GM12878 (cell line): ENCODE measurements around the gene GPR152. TPM values are rescaled to one million over a fixed set of nuclear protein-coding genes. Genes with fewer than 3 reads are reported as not detected.
A peak's percentile ranks its signal among the peaks of the same experiment; 100 is the strongest.

ENCODE experiments used
- BRCA1 ChIP-seq: IDR thresholded peaks from 2 replicates; pipeline ENCODE4 v1.6.1; 2011; ENCODE audit warnings: low read depth, low read length, improper control_type of control experiment
- EGR1 ChIP-seq, 2 experiments: IDR thresholded peaks; 1 replicate in 1 of 2; 2 replicates in 1 of 2; pipeline ENCODE4 v1.6.1; 2011 to 2012; ENCODE audit warnings: low read depth in 2 of 2, low read length in 2 of 2, borderline replicate concordance in 1 of 2, mild to moderate bottlenecking in 1 of 2, moderate library complexity in 1 of 2
- ESRRA ChIP-seq: IDR thresholded peaks from 2 replicates; pipeline ENCODE4 v1.6.1; 2012; ENCODE audit warnings: mild to moderate bottlenecking, low read length, improper control_type of control experiment
- HDAC2 ChIP-seq: fragments of 200-600 bp; sonication (generic); IDR thresholded peaks from 2 replicates; pipeline ENCODE4 v1.6.1; 2017
- IKZF1 ChIP-seq: fragments of 450-650 bp; conservative IDR thresholded peaks from 2 replicates; pipeline ENCODE4 v1.6.1; 2017; ENCODE audit warnings: antibody characterized with exemption, mild to moderate bottlenecking
- JUNB ChIP-seq: IDR thresholded peaks from 2 replicates; pipeline ENCODE4 v1.6.1; 2016; ENCODE audit warnings: antibody characterized with exemption, mild to moderate bottlenecking
- KAT2A ChIP-seq: conservative IDR thresholded peaks from 2 replicates; pipeline ENCODE4 v1.6.1; 2011; ENCODE audit warnings: low read depth, low read length; ENCODE audit not compliant: control insufficient read depth
- KDM1A ChIP-seq: fragments of 200-600 bp; sonication (generic); IDR thresholded peaks from 2 replicates; pipeline ENCODE4 v1.6.1; 2016; ENCODE audit warnings: borderline replicate concordance
- MTA2 ChIP-seq: fragments of 450-650 bp; IDR thresholded peaks from 2 replicates; pipeline ENCODE4 v1.6.1; 2016; ENCODE audit warnings: low read depth, mild to moderate bottlenecking, moderate library complexity
- MTA3 ChIP-seq: IDR thresholded peaks from 2 replicates; pipeline ENCODE4 v1.6.1; 2012; ENCODE audit warnings: low read length, inconsistent platforms, borderline replicate concordance
- MYC ChIP-seq: IDR thresholded peaks from 2 replicates; pipeline ENCODE4 v1.6.1; 2011; ENCODE audit warnings: mild to moderate bottlenecking, low read length, moderate library complexity, inconsistent platforms; ENCODE audit not compliant: insufficient read depth, insufficient replicate concordance, insufficient read length, severe bottlenecking
- NR2C2 ChIP-seq: IDR thresholded peaks from 2 replicates; pipeline ENCODE4 v1.6.1; 2011; ENCODE audit warnings: borderline replicate concordance, low read depth; ENCODE audit not compliant: control insufficient read depth, insufficient read length
- NR2F1 ChIP-seq: fragments of 450-650 bp; conservative IDR thresholded peaks from 2 replicates; pipeline ENCODE4 v1.6.1; 2017; ENCODE audit warnings: mild to moderate bottlenecking
- PAX5 ChIP-seq: IDR thresholded peaks from 2 replicates; pipeline ENCODE4 v1.6.1; 2011; ENCODE audit warnings: low read depth, low read length, borderline replicate concordance
- PAX8 ChIP-seq: fragments of 450-650 bp; IDR thresholded peaks from 2 replicates; pipeline ENCODE4 v1.6.1; 2017; ENCODE audit warnings: mild to moderate bottlenecking, moderate library complexity
- POU2F2 ChIP-seq: IDR thresholded peaks from 3 replicates; pipeline ENCODE4 v1.6.1; 2011; ENCODE audit warnings: low read depth, mild to moderate bottlenecking, low read length, borderline replicate concordance
- RAD21 ChIP-seq: IDR thresholded peaks from 2 replicates; pipeline ENCODE4 v1.6.1; 2011; ENCODE audit warnings: mild to moderate bottlenecking, low read depth, low read length, moderate library complexity; ENCODE audit not compliant: insufficient read depth
- REST ChIP-seq: IDR thresholded peaks from 2 replicates; pipeline ENCODE4 v1.6.1; 2012; ENCODE audit warnings: mild to moderate bottlenecking, low read depth, low read length
- SKIL ChIP-seq: fragments of 450-650 bp; IDR thresholded peaks from 2 replicates; pipeline ENCODE4 v1.6.1; 2017; ENCODE audit warnings: mild to moderate bottlenecking, low read depth, inconsistent platforms; ENCODE audit not compliant: poor library complexity, severe bottlenecking
- SP1 ChIP-seq: IDR thresholded peaks from one replicate; pipeline ENCODE4 v1.6.1; 2011; ENCODE audit warnings: low read depth, low read length
- SREBF1 ChIP-seq: IDR thresholded peaks from 2 replicates; pipeline ENCODE4 v1.6.1; 2012; ENCODE audit warnings: mild to moderate bottlenecking, low read length
- TBL1XR1 ChIP-seq: IDR thresholded peaks from 2 replicates; pipeline ENCODE4 v1.6.1; 2012; ENCODE audit warnings: low read depth, low read length, improper control_type of control experiment
- USF1 ChIP-seq: IDR thresholded peaks from 2 replicates; pipeline ENCODE4 v1.6.1; 2011; ENCODE audit warnings: borderline replicate concordance, low read depth, mild to moderate bottlenecking, moderate library complexity, mixed read lengths, low read length; ENCODE audit not compliant: insufficient read depth; ENCODE audit errors: extremely low read length
- USF2 ChIP-seq: IDR thresholded peaks from 2 replicates; pipeline ENCODE4 v1.6.1; 2011; ENCODE audit warnings: low read depth, low read length, improper control_type of control experiment, borderline replicate concordance
- polyA plus RNA-seq, 11 experiments: library from polyadenylated mRNA; depleted of rRNA in 4 of 11; unstranded in 6 of 11; stranded (reverse) in 5 of 11; fragments of >200 nt; fragmentation: Nextera tagmentation in 4 of 11; fragmentation: Illumina TruSeq in 1 of 11; extraction: Ambion mirVana in 4 of 11; extraction: Trizol in 1 of 11; gene quantifications; 1 replicate in 1 of 11; 2 replicates in 10 of 11; pipeline versions ENCODE4 v1.2.1 to v1.2.3, GENCODE V29; 2011 to 2016; ENCODE audit warnings: inconsistent platforms in 2 of 11, missing spikeins in 2 of 11, low read depth in 1 of 11
- total RNA-seq, 4 experiments: library from RNA; depleted of rRNA in 3 of 4; stranded (reverse); fragments of >200 nt in 3 of 4; fragmentation: Illumina TruSeq in 1 of 4; extraction: Trizol in 1 of 4; gene quantifications; 2 replicates each; pipeline versions ENCODE4 v1.2.1 to v1.2.3, GENCODE V29; 2013 to 2021

The GPR152 gene
- total and polyA plus RNA-seq, 10 of the 15 experiments (the other 5 are each of a cell fraction or from before 2014, with no cell fraction given): not detected

- TF ChIP-seq JUNB (peak; percentile 73), NR2C2 (no peak), MTA3 (no peak), RAD21 (0 out of 2 replicates have a peak, but pooled peaks have one; percentile 3), TBL1XR1 (peak; percentile 90; the same call in 1 of the 2 replicates), REST (no peak), PAX5 (peak; percentile 87), NR2F1 (peak; percentile 96), SKIL (peak; percentile 87), ESRRA (no peak), MYC (no peak), HDAC2 (no peak), MTA2 (peak; percentile 82), KDM1A (no peak), SREBF1 (no peak), POU2F2 (no peak), EGR1 (IDR thresholded peaks at IDR 0.05; ENCODE audit: borderline replicate concordance in 1 of 2, low read depth in 2 of 2, low read length in 2 of 2) (peak; percentile 59 to 96), USF2 (peak; percentile 61), SP1 (peak; percentile 79), IKZF1 (peak; percentile 98), KAT2A (no peak), PAX8 (no peak), USF1 (peak; percentile 82), BRCA1 (no peak)
These were observed 34.1 kb upstream of the GPR152 start (continued) for GRCh38 chr11:67486481-67487195.
